SU-DHL-6 (cell line): Measurements from ENCODE around the gene PTPRK.
"Not testable (repeated sequence)": the region's sequence is repeated elsewhere in the genome, so short reads cannot be mapped to it uniquely, and the experiment has no call there.

Experiments
- H2AFZ ChIP-seq: fragments of 200-600 bp; sonication (generic); 2 replicates; pipeline ENCODE4 v1.6.1; 2014; ENCODE audit warnings: low read depth, mild to moderate bottlenecking, moderate library complexity, mixed read lengths, antibody characterized with exemption, low read length; ENCODE audit not compliant: severe bottlenecking
- H3F3A ChIP-seq: fragments of 200-600 bp; shearing (Covaris generic); 2 replicates; pipeline ENCODE4 v1.6.0; 2016; ENCODE audit warnings: antibody characterized with exemption, mild to moderate bottlenecking; ENCODE audit not compliant: insufficient read depth
- H3K27ac ChIP-seq: fragments of 200-600 bp; sonication (generic); 2 replicates; pipeline ENCODE4 v1.5.1; 2016; ENCODE audit warnings: low read depth, mild to moderate bottlenecking, low read length, moderate library complexity, mixed read lengths
- H3K27me3 ChIP-seq: fragments of 200-600 bp; sonication (generic), shearing (Covaris generic); 2 replicates; pipeline ENCODE4 v1.6.0; 2014; ENCODE audit warnings: mild to moderate bottlenecking, low read length
- H3K36me3 ChIP-seq: fragments of 200-600 bp; sonication (generic); 2 replicates; pipeline ENCODE4 v1.6.1; 2014; ENCODE audit warnings: mild to moderate bottlenecking, low read length, mixed read lengths
- H3K4me2 ChIP-seq: fragments of 300-600, 200-600 bp; shearing (Covaris generic), sonication (generic); 2 replicates; pipeline ENCODE4 v1.6.0; 2014; ENCODE audit warnings: low read length, low read depth, mild to moderate bottlenecking; ENCODE audit not compliant: poor library complexity, severe bottlenecking
- H3K4me3 ChIP-seq: fragments of 200-600 bp; sonication (generic); 2 replicates; pipeline ENCODE4 v1.5.1; 2014; ENCODE audit warnings: antibody characterized with exemption, low read length, mild to moderate bottlenecking, mixed read lengths; ENCODE audit not compliant: insufficient read depth, poor library complexity, severe bottlenecking
- H3K79me2 ChIP-seq: fragments of 200-600 bp; sonication (generic); 2 replicates; pipeline ENCODE4 v1.6.1; 2014; ENCODE audit warnings: mild to moderate bottlenecking, low read length, moderate library complexity; ENCODE audit not compliant: insufficient read depth
- H3K9ac ChIP-seq: fragments of 200-600 bp; sonication (generic); 2 replicates; pipeline ENCODE4 v1.7.0; 2014; ENCODE audit warnings: mild to moderate bottlenecking, low read length
- H3K9me2 ChIP-seq: fragments of 200-600 bp; sonication (generic); replicated peaks from 2 replicates; pipeline ENCODE4 v1.6.1; 2014; ENCODE audit warnings: low read length; ENCODE audit not compliant: insufficient read depth
- H3K9me3 ChIP-seq: fragments of 200-600 bp; sonication (generic); 2 replicates; pipeline ENCODE4 v1.6.1; 2014; ENCODE audit warnings: low read length, mixed read lengths; ENCODE audit not compliant: insufficient read depth
- H4K20me1 ChIP-seq: fragments of 200-600 bp; sonication (generic); 2 replicates; pipeline ENCODE4 v1.6.1; 2014; ENCODE audit warnings: low read depth, mild to moderate bottlenecking, antibody characterized with exemption, low read length, moderate library complexity, mixed read lengths
- EZH2phosphoT487 ChIP-seq: fragments of 200-600 bp; sonication (generic), shearing (Covaris generic); conservative IDR thresholded peaks from 2 replicates; pipeline ENCODE4 v1.6.1; 2018; ENCODE audit warnings: mild to moderate bottlenecking, antibody characterized with exemption, low read length, moderate library complexity, mixed read lengths
- TF ChIP-seq, protein P1 (sequence below): fragments of 200-600 bp; sonication (generic); IDR thresholded peaks from one replicate; pipeline ENCODE4 v1.5.1; 2017; ENCODE audit warnings: antibody characterized with exemption, mild to moderate bottlenecking, low read length, moderate library complexity; ENCODE audit not compliant: insufficient read depth, poor library complexity, severe bottlenecking

Gene PTPRK

DNA sequence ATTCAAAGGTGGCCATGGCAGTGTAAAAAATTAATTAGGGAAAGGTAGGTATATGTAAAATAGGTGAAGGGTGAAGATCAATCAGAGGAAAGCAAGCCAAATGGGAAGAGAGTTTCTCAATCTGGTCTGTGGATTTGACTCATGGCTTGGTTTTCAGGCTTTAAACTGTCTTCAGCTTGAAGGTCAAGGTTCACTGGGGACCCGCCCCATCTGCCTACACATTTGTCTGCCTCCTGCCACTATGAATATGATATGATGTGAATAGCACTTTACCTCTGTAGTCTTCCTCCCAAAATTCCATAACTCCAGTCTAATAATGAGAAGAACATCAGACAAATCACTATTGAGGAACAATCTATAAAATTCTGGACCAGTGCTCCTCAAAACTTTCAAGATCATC is 587.3 kb downstream of the PTPRK start:
- Histone ChIP-seq H3K9ac (no peak overlapping the region), H3F3A (no peaks in the 10 kb centered on the region), H3K9me2 (no peaks in the 10 kb centered on the region), H3K4me3 (no peak overlapping the region), H3K27ac (no peak overlapping the region), H3K36me3 (no peaks in the 10 kb centered on the region), H3K27me3 (no peaks in the 10 kb centered on the region), H3K9me3 (peaks cover 4% of the 10 kb centered on the region; the same call in 1 of the 2 replicates), H4K20me1 (no peaks in the 10 kb centered on the region), H3K79me2 (no peaks in the 10 kb centered on the region), H2AFZ (no peak overlapping the region), H3K4me2 (no peak overlapping the region)
- no peak for TF ChIP-seq EZH2phosphoT487
- TF ChIP-seq, protein P1, sequence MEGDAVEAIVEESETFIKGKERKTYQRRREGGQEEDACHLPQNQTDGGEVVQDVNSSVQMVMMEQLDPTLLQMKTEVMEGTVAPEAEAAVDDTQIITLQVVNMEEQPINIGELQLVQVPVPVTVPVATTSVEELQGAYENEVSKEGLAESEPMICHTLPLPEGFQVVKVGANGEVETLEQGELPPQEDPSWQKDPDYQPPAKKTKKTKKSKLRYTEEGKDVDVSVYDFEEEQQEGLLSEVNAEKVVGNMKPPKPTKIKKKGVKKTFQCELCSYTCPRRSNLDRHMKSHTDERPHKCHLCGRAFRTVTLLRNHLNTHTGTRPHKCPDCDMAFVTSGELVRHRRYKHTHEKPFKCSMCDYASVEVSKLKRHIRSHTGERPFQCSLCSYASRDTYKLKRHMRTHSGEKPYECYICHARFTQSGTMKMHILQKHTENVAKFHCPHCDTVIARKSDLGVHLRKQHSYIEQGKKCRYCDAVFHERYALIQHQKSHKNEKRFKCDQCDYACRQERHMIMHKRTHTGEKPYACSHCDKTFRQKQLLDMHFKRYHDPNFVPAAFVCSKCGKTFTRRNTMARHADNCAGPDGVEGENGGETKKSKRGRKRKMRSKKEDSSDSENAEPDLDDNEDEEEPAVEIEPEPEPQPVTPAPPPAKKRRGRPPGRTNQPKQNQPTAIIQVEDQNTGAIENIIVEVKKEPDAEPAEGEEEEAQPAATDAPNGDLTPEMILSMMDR = no peak

GRCh38 chr6:127932708-127933107 is 587.7 kb downstream of the PTPRK start:
- H3K4me2 ChIP-seq = no peak overlapping the region
- H3F3A ChIP-seq = no peaks in the 10 kb centered on the region
- H3K9ac ChIP-seq = no peak overlapping the region
- no peaks in the 10 kb centered on the region for H3K9me2 ChIP-seq
- no peaks in the 10 kb centered on the region for H3K27me3 ChIP-seq
- H2AFZ ChIP-seq = no peak overlapping the region
- H3K79me2 ChIP-seq = no peaks in the 10 kb centered on the region
- no peak overlapping the region for H3K4me3 ChIP-seq
- TF ChIP-seq, protein P1 = no peak
- TF ChIP-seq EZH2phosphoT487 = no peak
- H3K36me3 ChIP-seq = no peaks in the 10 kb centered on the region
- peaks cover 4% of the 10 kb centered on the region; the same call in 1 of the 2 replicates for H3K9me3 ChIP-seq
- no peaks in the 10 kb centered on the region for H4K20me1 ChIP-seq
- H3K27ac ChIP-seq = no peak overlapping the region

DNA sequence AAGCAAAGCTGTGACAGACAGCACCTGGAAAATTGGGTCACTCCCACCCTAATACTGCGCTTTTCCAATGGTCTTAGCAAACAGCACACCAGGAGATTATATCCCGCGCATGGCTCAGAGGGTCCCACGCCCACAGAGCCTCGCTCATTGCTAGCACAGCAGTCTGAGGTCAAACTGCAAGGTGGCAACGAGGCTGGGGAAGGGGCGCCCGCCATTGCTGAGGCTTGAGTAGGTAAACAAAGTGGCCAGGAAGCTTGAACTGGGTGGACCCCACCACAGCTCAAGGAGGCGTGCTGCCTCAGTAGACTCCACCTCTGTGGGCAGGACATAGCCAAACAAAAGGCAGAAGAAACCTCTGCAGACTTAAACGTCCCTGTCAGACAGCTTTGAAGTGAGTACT is 594.0 kb downstream of the PTPRK start:
- not testable (repeated sequence) for H3K9me2 ChIP-seq, H3K27me3 ChIP-seq, H3K9me3 ChIP-seq, H3K79me2 ChIP-seq, H3K9ac ChIP-seq, H3K4me3 ChIP-seq, H3K36me3 ChIP-seq, H2AFZ ChIP-seq, H3F3A ChIP-seq, H3K27ac ChIP-seq, H4K20me1 ChIP-seq, H3K4me2 ChIP-seq

- Histone ChIP-seq H3K4me2 (no peak overlapping the region), H3K9ac (no peak overlapping the region), H3F3A (no peaks in the 10 kb centered on the region), H3K9me2 (no peaks in the 10 kb centered on the region), H3K27me3 (no peaks in the 10 kb centered on the region), H3K79me2 (no peaks in the 10 kb centered on the region), H3K4me3 (no peak overlapping the region), H3K36me3 (no peaks in the 10 kb centered on the region), H3K27ac (no peak overlapping the region), H4K20me1 (no peaks in the 10 kb centered on the region), H3K9me3 (no peaks in the 10 kb centered on the region), H2AFZ (no peak overlapping the region)
- TF ChIP-seq, protein P1 = no peak
- no peak for TF ChIP-seq EZH2phosphoT487
Measured at GRCh38 chr6:127924440-127924839, 596.0 kb downstream of the PTPRK start.
